Fibroblast of villous mesenchyme (primary cell): ENCODE data around the gene LRP1-AS. TPM values are rescaled to one million over a fixed set of nuclear protein-coding genes. Genes with fewer than 3 reads are reported as not detected.

ENCODE experiments used
- DNase-seq: peaks from one replicate; pipeline ENCODE4 v3.0.0-alpha.2; 2010; ENCODE audit warnings: low read depth
- H3K4me3 ChIP-seq: 2 replicates; pipeline ENCODE4 v1.5.1; 2011; ENCODE audit warnings: low read depth, mild to moderate bottlenecking, low read length
- CTCF ChIP-seq: IDR thresholded peaks from 2 replicates; pipeline ENCODE4 v1.5.1; 2012; ENCODE audit warnings: low read depth, mild to moderate bottlenecking, low read length; ENCODE audit not compliant: insufficient read depth
- total RNA-seq: library from RNA; depleted of rRNA; stranded (reverse); fragments of >200 nt; gene quantifications from 2 replicates; pipeline ENCODE4 v1.2.3, GENCODE V29; 2012

LRP1-AS gene
- total RNA-seq, 1 donor, result not detected

- TF ChIP-seq CTCF, result no peak
- no peak for DNase-seq
- no peak overlapping the region for H3K4me3 ChIP-seq
Observed at GRCh38 chr12:57158186-57158585, 10.8 kb upstream of the LRP1-AS start.

- no peak for DNase-seq
- TF ChIP-seq CTCF, result no peak
- no peak overlapping the region for H3K4me3 ChIP-seq
Observed at GRCh38 chr12:57157588-57158173, 10.3 kb upstream of the LRP1-AS start.

GRCh38 chr12:57156701-57157403, 9.4 kb upstream of the LRP1-AS start:
- no peak for DNase-seq
- no peak for TF ChIP-seq CTCF
- H3K4me3 ChIP-seq, result no peak overlapping the region

- TF ChIP-seq CTCF, result no peak
- no peak for DNase-seq
- no peak overlapping the region for H3K4me3 ChIP-seq
Observed at GRCh38 chr12:57154804-57155434, 7.5 kb upstream of the LRP1-AS start.

GRCh38 chr12:57154076-57154475, 6.7 kb upstream of the LRP1-AS start:
- H3K4me3 ChIP-seq, result no peak overlapping the region
- DNase-seq, result no peak
- no peak for TF ChIP-seq CTCF

- TF ChIP-seq CTCF, result no peak
- no peak for DNase-seq
- no peak overlapping the region for H3K4me3 ChIP-seq
Observed at GRCh38 chr12:57153415-57153997, 6.1 kb upstream of the LRP1-AS start.
